Left cardiac atrium (tissue), 4 donors: ENCODE measurements around the gene GPR63. TPM values are rescaled to one million over a fixed set of nuclear protein-coding genes. Genes with fewer than 3 reads are reported as not detected.

Source experiments
- ATAC-seq, 2 donors: fragments of 200-7000 bp; cut with Tn5 transposase; one replicate each; pipeline ENCODE4 v1.9.1; 2020; ENCODE audit warnings: mild to moderate bottlenecking in 2 of 2, moderate library complexity in 2 of 2
- DNase-seq: peaks from one replicate; pipeline ENCODE4 v3.0.0-alpha.2; 2020
- intact Hi-C, 2 donors: fragments of 100-400 bp; cut with DNase I; formaldehyde crosslinking; loops; one replicate each; pipeline versions ENCODE4 v1.14.1 to v1.15.1; 2022 to 2023
- total RNA-seq, 2 donors: library from RNA; stranded (reverse); fragmentation: NEBNext Ultra II Directional; extraction: Animal tissue kit (Norgen Biotek cat#: 25700); gene quantifications; one replicate each; pipeline ENCODE4 v1.2.1, GENCODE V29; 2021
- donor health status: DM: no; HTN: yes; CAD: no.
- donor health status: DM: no; HTN: yes; CAD: no; lungs with severe emphysema.
- donor health status: DM: yes; HTN: yes; CAD: no.
- donor health status: Dilated cardiomyopathy.

Gene GPR63
- total RNA-seq, 2 donors from 2014 or later, result 0.21 to 0.24 TPM

DNA sequence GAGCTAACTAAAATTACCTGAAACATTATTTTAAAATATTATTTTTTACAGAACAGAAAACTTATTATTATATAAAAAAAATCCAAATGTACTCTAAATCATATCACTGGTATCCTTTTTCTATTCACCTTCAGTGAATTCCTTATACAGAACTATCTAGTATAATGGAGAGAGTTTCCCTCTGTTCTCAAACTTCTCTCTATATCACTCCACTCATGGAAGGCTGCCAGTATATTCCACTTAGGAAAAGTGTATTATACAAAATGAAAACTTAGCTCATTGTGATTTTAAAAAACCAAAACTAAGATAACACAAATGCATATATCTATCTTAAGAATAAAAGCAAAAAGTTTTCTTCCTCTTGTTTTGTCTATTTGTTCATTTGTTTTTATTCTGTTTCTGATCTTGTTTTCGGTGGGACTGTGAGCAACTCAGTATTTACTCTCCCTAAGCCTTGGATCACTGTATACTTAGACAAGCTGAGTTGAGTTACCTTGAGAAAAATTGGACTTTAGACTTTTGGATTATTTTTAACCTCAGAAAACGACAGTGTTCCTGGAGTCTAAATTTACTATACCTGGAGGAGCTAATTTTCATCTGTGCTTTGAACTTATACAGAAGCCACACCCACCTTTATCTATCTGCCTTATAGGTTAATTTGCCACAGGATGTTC, 61.4 kb downstream of the GPR63 start:
- no peak for ATAC-seq
- intact Hi-C loops, result no loop called here

GRCh38 chr6:96766769-96767168, 70.5 kb downstream of the GPR63 start:
- intact Hi-C loops, result no loop called here
- ATAC-seq (no peak), DNase-seq (no peak)

More for the DNA sequence above, 61.4 kb downstream of the GPR63 start:
- no peak for DNase-seq

GRCh38 chr6:96762599-96762998, 74.7 kb downstream of the GPR63 start:
- no peak for ATAC-seq
- no peak for DNase-seq
- intact Hi-C loops, result no loop called here

DNA sequence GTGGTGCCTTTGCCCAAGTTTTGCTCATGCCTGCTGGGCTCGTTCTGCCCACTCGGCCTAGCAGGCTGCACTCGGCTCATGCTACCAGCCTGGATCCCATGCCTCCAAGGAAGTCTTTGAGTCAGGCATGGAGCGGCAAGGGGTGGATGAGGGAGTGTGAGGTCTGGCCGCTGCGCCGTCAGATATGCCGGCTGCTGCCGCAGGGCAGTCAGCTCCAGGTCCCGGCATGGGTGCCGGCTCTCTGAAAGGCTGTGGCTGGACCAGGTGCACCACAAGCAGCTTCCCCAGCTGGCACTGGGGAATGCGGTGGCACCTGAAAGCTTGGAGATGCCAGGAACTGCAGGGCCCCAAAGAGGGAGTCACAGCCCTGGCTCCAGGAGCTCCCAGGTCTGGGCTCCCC, 75.5 kb downstream of the GPR63 start:
- intact Hi-C loops, result no loop called here
- no peak for ATAC-seq
- DNase-seq, result no peak

DNA sequence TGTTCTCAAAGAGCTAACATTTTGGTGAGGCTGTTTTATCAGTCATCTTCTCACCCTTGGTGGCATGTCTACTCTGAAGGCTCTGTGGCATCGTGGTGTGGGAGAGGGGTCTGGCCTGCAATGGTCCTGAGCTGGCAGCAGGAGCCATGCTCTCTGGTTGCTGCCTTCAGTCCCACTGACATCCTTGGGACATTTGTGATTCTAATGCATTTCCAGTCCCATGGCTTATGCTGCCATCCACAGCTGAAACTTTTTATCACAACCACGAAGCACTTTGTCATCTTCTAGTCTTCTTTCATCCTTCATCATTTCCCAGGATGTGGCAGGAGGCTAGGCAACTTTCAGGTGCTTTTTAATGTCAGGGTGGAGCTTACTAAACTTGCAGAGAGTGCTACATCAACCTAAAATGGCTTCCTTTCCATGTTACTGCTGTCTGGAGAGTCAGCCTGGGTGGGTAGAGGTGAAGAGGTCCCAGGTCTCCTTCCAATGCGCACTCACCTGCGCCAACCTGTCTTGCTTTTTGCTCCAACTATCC, 77.1 kb downstream of the GPR63 start:
- intact Hi-C loops, result no loop called here
- ATAC-seq, result no peak

GRCh38 chr6:96755096-96755495, 82.2 kb downstream of the GPR63 start:
- intact Hi-C loops, result no loop called here
- no peak for DNase-seq
- no peak for ATAC-seq

More for the DNA sequence above, 77.1 kb downstream of the GPR63 start:
- no peak for DNase-seq

GRCh38 chr6:96749891-96750290, 87.4 kb downstream of the GPR63 start:
- DNase-seq, result no peak
- no peak for ATAC-seq
- intact Hi-C loops, result no loop called here

Other genes starting within 250 kb of the GPR63 start
- 100 to 1,000 TPM in 1 of 2 donors, 10 to 100 TPM in 1; 75.2 to 101 TPM for gene NDUFAF4, start 60.4 kb upstream of the GPR63 start, total RNA-seq
- gene KLHL32, start 87.3 kb upstream of the GPR63 start, total RNA-seq, result 1 to 10 TPM; 1.6 to 3.3 TPM